ENCODE data around the gene HSPA8.
"Not testable (repeated sequence)": the region's sequence is repeated elsewhere in the genome, so short reads cannot be mapped to it uniquely, and the experiment has no call there.

The HSPA8 gene

DNA sequence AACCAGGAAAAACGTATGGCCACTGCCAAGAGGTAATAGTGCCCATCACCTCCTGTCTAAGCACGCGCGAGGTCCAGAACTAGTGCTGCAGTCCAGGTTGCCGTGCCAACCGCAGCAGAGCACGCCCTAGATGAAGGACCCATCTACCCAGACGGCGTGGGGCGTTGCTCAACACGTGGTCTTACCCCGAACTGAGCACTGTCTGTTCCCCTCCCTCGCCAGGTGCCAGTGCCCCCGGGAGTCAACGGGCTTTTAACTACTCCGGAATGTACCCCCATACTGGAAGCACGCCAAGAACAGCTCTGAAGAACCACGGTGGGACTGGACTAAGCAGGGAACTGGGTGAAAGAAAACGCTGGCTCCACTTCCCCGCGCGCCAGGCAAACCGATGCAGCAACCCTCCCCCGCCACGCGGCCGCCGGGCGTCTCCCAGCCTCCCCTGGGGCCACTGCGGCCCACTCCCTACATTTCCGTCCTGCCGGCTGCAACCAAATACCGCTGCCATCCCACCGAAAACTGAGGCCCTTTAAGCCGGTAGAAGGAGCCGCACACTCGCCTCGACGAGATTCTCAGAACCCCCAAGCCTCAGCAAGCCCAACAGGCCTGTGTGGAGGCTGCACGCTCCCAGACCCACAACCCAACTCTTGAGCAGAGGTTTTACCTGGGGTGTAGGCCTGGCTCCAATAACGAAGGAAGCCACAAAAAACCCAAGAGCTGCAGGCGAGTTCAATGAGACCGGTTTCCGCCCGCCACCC is at the start of gene HSPA8:
Gene HSPA8 (minus strand): TSS at position 734 of the 755 bp plus-strand sequence. CDS start 812 bp downstream, outside the sequence.
- Histone ChIP-seq H3K36me3 (ENCODE audit: control insufficient read depth, insufficient read depth, low read length) (peaks cover 36% of the 10 kb centered on the region), H3K4me3 (ENCODE audit: low read length) (peak within 1 kb of the TSS; percentile 95), H3K27ac (ENCODE audit: low read depth, low read length) (peak within 1 kb of the TSS; percentile 99), H3K27me3 (ENCODE audit: control insufficient read depth, insufficient read depth, low read length) (no peaks in the 10 kb centered on the region), H3K4me1 (ENCODE audit: control insufficient read depth, insufficient read depth, low read length) (peaks cover 35% of the 10 kb centered on the region), H3K9ac (ENCODE audit: low read length) (peak within 1 kb of the TSS; percentile 97)

DNA sequence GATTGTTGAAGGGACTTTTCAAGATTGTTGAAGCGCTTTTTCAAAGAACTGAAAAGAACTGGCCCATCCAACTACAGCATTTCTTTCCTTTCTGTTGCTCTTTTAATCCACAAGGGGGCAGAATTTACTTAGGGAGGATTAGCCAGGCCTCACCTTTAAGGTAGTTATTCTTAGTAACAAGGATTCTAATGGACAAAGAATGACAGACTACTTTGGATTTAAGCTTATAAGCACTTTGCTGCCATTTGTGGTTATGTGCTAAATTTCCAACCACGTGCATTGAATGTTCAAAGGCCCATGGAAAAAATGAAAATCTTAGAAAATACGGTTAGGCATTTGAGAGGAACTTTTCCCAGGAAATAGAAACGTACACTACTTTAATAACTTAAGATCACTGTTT is 49.5 kb upstream of the HSPA8 start:
- no peaks in the 10 kb centered on the region for H3K36me3 ChIP-seq (ENCODE audit: control insufficient read depth, insufficient read depth, low read length)
- peak overlapping the region; percentile 19 for H3K27ac ChIP-seq (ENCODE audit: low read depth, low read length)
- H3K27me3 ChIP-seq (ENCODE audit: control insufficient read depth, insufficient read depth, low read length) = no peaks in the 10 kb centered on the region
- no peak overlapping the region for H3K4me3 ChIP-seq (ENCODE audit: low read length)
- H3K9ac ChIP-seq (ENCODE audit: low read length) = no peak overlapping the region
- peaks cover 11% of the 10 kb centered on the region for H3K4me1 ChIP-seq (ENCODE audit: control insufficient read depth, insufficient read depth, low read length)

DNA sequence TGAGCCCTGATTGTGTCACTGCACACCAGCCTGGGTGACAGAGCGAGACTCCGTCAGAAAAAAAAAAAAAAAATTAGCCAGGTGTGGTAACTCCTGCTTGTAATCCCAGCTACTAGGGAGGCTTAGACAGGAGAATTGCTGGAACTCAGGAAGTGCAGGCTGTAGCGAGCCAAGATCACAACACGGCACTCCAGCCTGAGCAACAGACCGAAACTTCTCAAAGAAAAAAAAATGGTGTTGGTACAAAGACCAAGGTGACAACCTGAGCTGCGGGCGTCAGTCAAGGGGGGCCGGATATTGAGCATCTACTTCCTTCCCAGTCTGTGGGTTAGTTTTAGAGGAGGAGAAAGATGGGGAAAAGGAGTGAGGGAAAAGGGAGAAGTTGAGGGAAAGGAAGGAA is 48.5 kb upstream of the HSPA8 start:
- H3K4me1 ChIP-seq (ENCODE audit: control insufficient read depth, insufficient read depth, low read length) = peaks cover 12% of the 10 kb centered on the region
- no peaks in the 10 kb centered on the region for H3K27me3 ChIP-seq (ENCODE audit: control insufficient read depth, insufficient read depth, low read length)
- H3K4me3 ChIP-seq (ENCODE audit: low read length) = no peak overlapping the region
- no peaks in the 10 kb centered on the region for H3K36me3 ChIP-seq (ENCODE audit: control insufficient read depth, insufficient read depth, low read length)
- no peak overlapping the region for H3K27ac ChIP-seq (ENCODE audit: low read depth, low read length)
- H3K9ac ChIP-seq (ENCODE audit: low read length) = no peak overlapping the region

DNA sequence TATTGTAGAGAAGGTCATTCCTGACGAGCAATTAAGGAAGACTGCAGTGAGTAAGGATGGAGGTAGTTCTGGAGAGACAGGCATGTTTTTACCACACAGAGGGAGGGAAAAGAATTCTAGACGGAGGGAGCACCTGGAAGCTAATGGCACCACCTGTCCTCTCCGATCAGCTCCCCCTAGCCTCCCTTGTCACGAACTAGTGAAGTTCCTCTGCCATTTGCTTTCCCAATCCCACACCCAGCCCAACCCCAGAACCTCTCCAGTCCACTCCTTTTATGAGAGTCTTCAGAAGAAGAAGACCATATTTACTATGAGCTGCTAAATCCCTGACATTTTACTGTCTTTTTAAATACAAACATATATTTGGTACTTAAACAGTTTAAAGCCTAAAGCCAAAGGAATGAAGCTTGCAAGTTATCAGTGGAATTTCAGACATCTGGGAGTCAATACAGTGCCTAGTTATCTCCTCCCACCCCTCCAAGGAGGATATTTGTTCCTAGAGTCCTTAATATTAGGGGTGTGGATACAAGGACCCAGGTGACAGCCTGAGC is 46.1 kb upstream of the HSPA8 start:
- peaks cover 15% of the 10 kb centered on the region for H3K4me1 ChIP-seq (ENCODE audit: control insufficient read depth, insufficient read depth, low read length)
- no peak overlapping the region for H3K27ac ChIP-seq (ENCODE audit: low read depth, low read length)
- no peak overlapping the region for H3K9ac ChIP-seq (ENCODE audit: low read length)
- no peaks in the 10 kb centered on the region for H3K36me3 ChIP-seq (ENCODE audit: control insufficient read depth, insufficient read depth, low read length)
- no peaks in the 10 kb centered on the region for H3K27me3 ChIP-seq (ENCODE audit: control insufficient read depth, insufficient read depth, low read length)
- no peak overlapping the region for H3K4me3 ChIP-seq (ENCODE audit: low read length)

DNA sequence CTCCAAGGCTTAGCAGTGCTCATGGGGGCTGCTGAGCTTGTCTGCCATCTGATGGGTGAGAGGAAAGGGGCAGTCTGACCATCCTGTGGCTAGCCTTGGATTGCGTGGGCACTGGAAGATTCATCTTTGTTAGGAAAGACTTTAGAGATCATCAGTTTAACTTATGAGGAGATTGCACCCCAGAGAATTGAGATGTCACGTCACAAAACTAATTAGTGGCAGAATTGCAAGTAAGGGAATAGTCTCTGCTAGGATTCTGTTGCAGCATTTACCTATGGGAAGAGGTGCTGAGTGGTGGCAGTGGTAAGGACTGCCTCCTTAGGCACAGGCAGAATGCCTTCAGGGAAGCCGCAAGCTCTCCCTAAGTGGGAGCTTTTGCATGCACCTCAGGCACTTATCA is 42.8 kb upstream of the HSPA8 start:
- no peak overlapping the region for H3K9ac ChIP-seq (ENCODE audit: low read length)
- H3K4me1 ChIP-seq (ENCODE audit: control insufficient read depth, insufficient read depth, low read length) = peaks cover 19% of the 10 kb centered on the region
- no peak overlapping the region for H3K4me3 ChIP-seq (ENCODE audit: low read length)
- H3K27ac ChIP-seq (ENCODE audit: low read depth, low read length) = no peak overlapping the region
- no peaks in the 10 kb centered on the region for H3K36me3 ChIP-seq (ENCODE audit: control insufficient read depth, insufficient read depth, low read length)
- H3K27me3 ChIP-seq (ENCODE audit: control insufficient read depth, insufficient read depth, low read length) = no peaks in the 10 kb centered on the region

DNA sequence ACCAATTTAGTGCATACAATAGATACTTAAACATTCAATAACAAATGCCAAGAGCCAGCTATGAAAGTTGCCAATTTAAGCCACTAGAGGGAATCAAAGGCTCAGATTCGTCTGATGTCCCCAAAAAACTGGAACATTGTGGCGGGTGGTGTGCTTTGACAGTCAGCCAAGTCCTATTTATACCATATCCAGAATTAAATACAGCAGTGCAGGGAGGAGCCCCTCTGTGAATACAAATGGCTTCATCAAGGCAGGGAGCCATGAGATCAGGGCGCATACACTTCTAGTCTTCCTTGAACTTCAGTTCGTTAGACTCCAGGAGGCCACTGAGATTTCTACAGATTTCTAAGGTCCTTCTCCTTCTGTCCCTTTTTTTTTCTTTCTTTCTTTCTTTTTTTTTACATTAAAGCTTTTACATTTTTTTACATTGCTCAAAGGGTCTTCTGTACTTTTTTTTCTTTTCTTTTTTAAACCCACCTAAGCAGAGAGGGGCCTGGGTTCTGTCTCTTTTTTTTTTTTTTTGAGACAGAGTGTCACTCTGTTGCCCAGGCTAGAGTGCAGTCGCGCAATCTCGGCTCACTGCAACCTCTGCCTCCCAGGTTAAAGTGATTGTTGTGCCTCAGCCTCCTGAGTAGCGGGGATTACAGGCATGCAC is 41.5 kb upstream of the HSPA8 start:
- Histone ChIP-seq H3K4me3 (ENCODE audit: low read length) (no peak overlapping the region), H3K9ac (ENCODE audit: low read length) (no peak overlapping the region), H3K4me1 (ENCODE audit: control insufficient read depth, insufficient read depth, low read length) (peaks cover 21% of the 10 kb centered on the region), H3K36me3 (ENCODE audit: control insufficient read depth, insufficient read depth, low read length) (no peaks in the 10 kb centered on the region), H3K27ac (ENCODE audit: low read depth, low read length) (peak overlapping the region; percentile 66), H3K27me3 (ENCODE audit: control insufficient read depth, insufficient read depth, low read length) (no peaks in the 10 kb centered on the region)

DNA sequence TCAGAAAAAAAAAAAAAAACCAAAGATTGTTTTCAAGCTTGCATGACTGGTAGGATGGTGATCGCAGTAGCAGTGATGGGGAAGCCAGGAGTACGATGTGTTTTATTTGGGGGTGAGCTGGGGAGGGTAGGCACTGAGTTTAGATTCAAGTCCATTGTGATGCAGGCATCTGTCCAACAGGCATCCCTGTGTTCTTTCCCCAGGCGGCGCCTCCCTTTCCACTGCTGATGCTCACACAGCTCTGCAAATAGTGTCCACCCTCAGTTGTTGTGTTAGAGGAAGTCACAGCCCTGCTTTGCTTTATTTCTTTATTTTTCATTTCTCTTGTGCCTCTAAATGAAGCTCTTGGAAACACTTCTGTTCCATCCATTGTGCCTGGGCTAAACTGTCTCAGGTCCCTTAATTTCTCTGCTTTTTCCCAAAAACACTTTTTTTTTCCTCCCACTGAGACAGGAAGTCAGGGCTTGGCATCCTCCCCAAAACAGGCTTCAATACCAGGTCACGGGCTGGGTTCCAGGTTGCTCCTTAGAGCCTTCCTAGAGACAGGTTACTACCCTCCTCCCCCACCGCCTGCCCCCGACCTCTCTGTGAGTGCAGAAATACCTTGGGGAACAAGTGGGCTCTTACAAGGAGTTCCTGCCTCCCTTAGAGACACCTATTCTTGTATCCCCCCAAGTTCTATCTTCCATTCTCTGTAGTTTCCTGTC is 38.6 kb upstream of the HSPA8 start:
- Histone ChIP-seq H3K4me1 (ENCODE audit: control insufficient read depth, insufficient read depth, low read length) (peaks cover 15% of the 10 kb centered on the region), H3K9ac (ENCODE audit: low read length) (no peak overlapping the region)

DNA sequence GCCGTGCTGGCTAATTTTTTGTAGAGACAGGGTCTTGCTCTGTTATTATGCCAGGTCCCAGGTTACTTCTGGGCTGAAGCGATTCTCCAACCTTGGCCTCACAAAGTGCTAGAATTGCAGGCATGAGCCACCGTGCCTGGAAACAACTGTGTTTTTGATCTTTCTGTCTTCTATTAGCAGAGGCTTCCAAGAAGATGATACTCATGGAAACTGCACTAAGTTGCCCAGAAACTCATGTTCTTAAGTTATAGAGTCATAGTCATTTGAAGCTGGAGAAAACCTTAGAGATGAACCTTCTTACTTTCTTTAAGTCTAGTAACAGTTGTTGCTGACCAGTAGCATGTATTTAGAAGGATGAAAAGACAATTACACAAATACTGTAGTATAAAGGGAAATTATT is 37.1 kb upstream of the HSPA8 start:
- H3K4me1 ChIP-seq (ENCODE audit: control insufficient read depth, insufficient read depth, low read length) = peaks cover 15% of the 10 kb centered on the region
- no peak overlapping the region for H3K9ac ChIP-seq (ENCODE audit: low read length)
- H3K4me3 ChIP-seq (ENCODE audit: low read length) = no peak overlapping the region
- no peaks in the 10 kb centered on the region for H3K27me3 ChIP-seq (ENCODE audit: control insufficient read depth, insufficient read depth, low read length)
- no peak overlapping the region for H3K27ac ChIP-seq (ENCODE audit: low read depth, low read length)
- no peaks in the 10 kb centered on the region for H3K36me3 ChIP-seq (ENCODE audit: control insufficient read depth, insufficient read depth, low read length)

More for the DNA sequence above, 38.6 kb upstream of the HSPA8 start:
- Histone ChIP-seq H3K36me3 (ENCODE audit: control insufficient read depth, insufficient read depth, low read length) (no peaks in the 10 kb centered on the region), H3K27ac (ENCODE audit: low read depth, low read length) (peak overlapping the region; percentile 40), H3K4me3 (ENCODE audit: low read length) (no peak overlapping the region), H3K27me3 (ENCODE audit: control insufficient read depth, insufficient read depth, low read length) (no peaks in the 10 kb centered on the region)

DNA sequence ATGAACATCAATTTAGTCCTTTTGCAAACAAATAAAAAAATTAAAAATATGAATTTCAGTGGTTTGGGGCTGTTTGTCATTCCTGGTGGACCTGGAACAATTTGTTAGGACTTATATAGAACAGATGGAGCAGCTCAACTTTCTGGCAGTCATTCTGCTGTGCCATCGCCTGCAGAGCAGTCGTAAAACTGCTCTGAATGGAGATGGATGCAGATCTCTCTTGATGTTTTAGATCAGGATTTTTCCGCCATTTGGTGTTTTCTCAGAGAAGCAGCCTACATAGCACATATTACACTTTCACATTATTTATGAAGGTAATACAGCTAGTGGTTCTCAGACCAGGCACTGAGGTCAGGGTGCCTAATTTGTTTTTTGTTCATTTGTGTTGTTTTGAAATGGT is 31.8 kb upstream of the HSPA8 start:
- H3K27ac ChIP-seq (ENCODE audit: low read depth, low read length) = no peak overlapping the region
- H3K27me3 ChIP-seq (ENCODE audit: control insufficient read depth, insufficient read depth, low read length) = no peaks in the 10 kb centered on the region
- no peaks in the 10 kb centered on the region for H3K36me3 ChIP-seq (ENCODE audit: control insufficient read depth, insufficient read depth, low read length)
- no peak overlapping the region for H3K4me3 ChIP-seq (ENCODE audit: low read length)
- no peaks in the 10 kb centered on the region for H3K4me1 ChIP-seq (ENCODE audit: control insufficient read depth, insufficient read depth, low read length)
- no peak overlapping the region for H3K9ac ChIP-seq (ENCODE audit: low read length)

DNA sequence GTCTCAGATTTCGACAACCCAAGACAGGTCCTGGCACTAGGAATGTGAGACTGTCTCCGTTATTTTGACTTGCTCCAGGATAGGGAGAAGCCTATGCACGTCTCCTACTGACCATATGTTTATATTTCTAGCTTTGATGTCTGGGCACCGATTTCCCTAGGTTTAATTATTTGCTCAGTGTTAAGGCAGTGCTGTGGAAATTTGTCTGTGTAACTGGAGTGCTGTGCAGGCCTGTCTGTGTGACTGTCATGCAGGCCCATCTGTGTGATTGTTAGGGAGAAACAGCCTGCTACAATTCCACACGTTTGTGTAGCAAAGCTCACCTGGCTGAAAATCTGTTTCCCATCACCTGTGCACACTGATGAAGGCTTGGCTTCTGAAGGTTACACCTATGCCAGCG is 29.6 kb upstream of the HSPA8 start:
- H3K4me1 ChIP-seq (ENCODE audit: control insufficient read depth, insufficient read depth, low read length) = no peaks in the 10 kb centered on the region
- H3K36me3 ChIP-seq (ENCODE audit: control insufficient read depth, insufficient read depth, low read length) = no peaks in the 10 kb centered on the region
- no peak overlapping the region for H3K27ac ChIP-seq (ENCODE audit: low read depth, low read length)
- no peak overlapping the region for H3K9ac ChIP-seq (ENCODE audit: low read length)
- H3K4me3 ChIP-seq (ENCODE audit: low read length) = no peak overlapping the region
- H3K27me3 ChIP-seq (ENCODE audit: control insufficient read depth, insufficient read depth, low read length) = no peaks in the 10 kb centered on the region

DNA sequence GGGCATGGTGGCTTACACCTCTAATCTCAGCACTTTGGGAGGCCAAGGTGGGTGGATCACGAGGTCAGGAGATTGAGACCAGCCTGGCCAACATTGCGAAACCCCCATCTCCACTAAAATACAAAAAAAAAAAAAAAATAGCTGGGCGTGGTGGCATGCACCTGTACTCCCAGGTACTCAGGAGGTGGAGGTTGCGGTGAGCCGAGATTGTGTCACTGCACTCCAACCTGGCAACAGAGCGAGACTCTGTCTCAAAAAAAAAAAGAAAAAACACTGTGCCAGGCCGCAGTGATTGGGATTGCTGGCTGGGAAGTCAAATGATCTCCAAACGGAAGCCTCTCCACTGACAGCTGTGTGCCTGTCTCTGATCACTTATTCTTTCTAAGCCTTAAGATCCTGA is 28.2 kb upstream of the HSPA8 start:
- H3K4me1 ChIP-seq (ENCODE audit: control insufficient read depth, insufficient read depth, low read length); H3K4me3 ChIP-seq (ENCODE audit: low read length); H3K27ac ChIP-seq (ENCODE audit: low read depth, low read length); H3K36me3 ChIP-seq (ENCODE audit: control insufficient read depth, insufficient read depth, low read length); H3K9ac ChIP-seq (ENCODE audit: low read length); H3K27me3 ChIP-seq (ENCODE audit: control insufficient read depth, insufficient read depth, low read length): not testable (repeated sequence)

DNA sequence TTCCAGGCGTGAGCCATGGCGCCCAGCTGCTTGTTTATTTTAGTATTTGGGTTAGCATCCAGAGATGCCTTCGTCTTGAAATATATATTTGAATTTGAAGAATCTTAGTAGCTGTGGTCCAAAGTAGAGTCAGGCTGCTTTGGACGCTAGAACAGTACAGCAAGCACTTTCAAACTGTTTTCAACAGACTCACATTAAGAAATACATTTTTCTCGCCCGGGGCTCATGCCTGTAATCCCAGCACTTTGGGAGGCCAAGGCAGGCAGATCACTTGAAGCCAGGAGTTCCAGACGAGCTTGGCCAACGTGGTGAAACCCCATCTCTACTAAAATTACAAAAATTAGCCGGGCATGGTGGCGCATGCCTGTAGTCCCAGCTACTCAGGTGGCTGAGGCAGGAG is 27.0 kb upstream of the HSPA8 start:
- H3K4me3 ChIP-seq (ENCODE audit: low read length); H3K27me3 ChIP-seq (ENCODE audit: control insufficient read depth, insufficient read depth, low read length); H3K36me3 ChIP-seq (ENCODE audit: control insufficient read depth, insufficient read depth, low read length); H3K27ac ChIP-seq (ENCODE audit: low read depth, low read length); H3K9ac ChIP-seq (ENCODE audit: low read length); H3K4me1 ChIP-seq (ENCODE audit: control insufficient read depth, insufficient read depth, low read length): not testable (repeated sequence)
